Fibroblast of skin of right biceps (primary cell): ENCODE data around the gene SYT1.
"Not testable (repeated sequence)": the region's sequence is repeated elsewhere in the genome, so short reads cannot be mapped to it uniquely, and the experiment has no call there.

Experiments
- DNase-seq: peaks from one replicate; pipeline ENCODE4 v3.0.0-alpha.2; 2013

The SYT1 gene

GRCh38 chr12:79415321-79415720 is 550.7 kb downstream of the SYT1 start:
- DNase-seq, result peak; percentile 59

GRCh38 chr12:79415746-79416435 is 551.3 kb downstream of the SYT1 start:
- DNase-seq, result peak; percentile 55

GRCh38 chr12:79420146-79420618 is 555.6 kb downstream of the SYT1 start:
- peak; percentile 97 for DNase-seq

- DNase-seq, result no peak
Measured at GRCh38 chr12:79421236-79421740, 556.7 kb downstream of the SYT1 start.

- no peak for DNase-seq
Measured at GRCh38 chr12:79422060-79422812, 557.7 kb downstream of the SYT1 start.

- DNase-seq, result no peak
Measured at GRCh38 chr12:79423560-79423959, 559.0 kb downstream of the SYT1 start.

- peak; percentile 96 for DNase-seq
Measured at GRCh38 chr12:79424109-79424721, 559.6 kb downstream of the SYT1 start.

GRCh38 chr12:79426121-79426520 is 561.5 kb downstream of the SYT1 start:
- DNase-seq, result peak; percentile 42

GRCh38 chr12:79426744-79427143 is 562.2 kb downstream of the SYT1 start:
- not testable (repeated sequence) for DNase-seq

- DNase-seq, result no peak
Measured at GRCh38 chr12:79433465-79434072, 569.0 kb downstream of the SYT1 start.

- no peak for DNase-seq
Measured at GRCh38 chr12:79434561-79434960, 570.0 kb downstream of the SYT1 start.

- peak; percentile 33 for DNase-seq
Measured at GRCh38 chr12:79435742-79436141, 571.2 kb downstream of the SYT1 start.

- DNase-seq, result no peak
Measured at GRCh38 chr12:79438480-79439174, 574.1 kb downstream of the SYT1 start.

- DNase-seq, result no peak
Measured at GRCh38 chr12:79439175-79439825, 574.7 kb downstream of the SYT1 start.

- no peak for DNase-seq
Measured at GRCh38 chr12:79441534-79441933, 577.0 kb downstream of the SYT1 start.

GRCh38 chr12:79442396-79442795 is 577.8 kb downstream of the SYT1 start:
- DNase-seq, result no peak

- DNase-seq, result peak; percentile 48
Measured at GRCh38 chr12:79444089-79444488, 579.5 kb downstream of the SYT1 start.

- no peak for DNase-seq
Measured at GRCh38 chr12:79448816-79449215, 584.2 kb downstream of the SYT1 start.

- peak; percentile 17 for DNase-seq
Measured at GRCh38 chr12:79451365-79451764, 586.8 kb downstream of the SYT1 start.

GRCh38 chr12:79451978-79452377 is 587.4 kb downstream of the SYT1 start:
- peak; percentile 90 for DNase-seq

GRCh38 chr12:79452906-79453305 is 588.3 kb downstream of the SYT1 start:
- no peak for DNase-seq

- no peak for DNase-seq
Measured at GRCh38 chr12:79453820-79454219, 589.2 kb downstream of the SYT1 start.
